HCT116 (cell line): Measurements from ENCODE around the gene GEMIN7.

Experiments used
- ELF1 ChIP-seq: IDR thresholded peaks from 2 replicates; pipeline ENCODE4 v1.6.1; 2012; ENCODE audit warnings: low read depth, borderline replicate concordance
- EZH2 ChIP-seq: fragments of 200-600 bp; sonication (generic); IDR thresholded peaks from 2 replicates; pipeline ENCODE4 v1.6.1; 2017; ENCODE audit warnings: antibody characterized with exemption, mixed run types
- EZH2phosphoT487 ChIP-seq: fragments of 200-600 bp; IDR thresholded peaks from 2 replicates; pipeline ENCODE4 v1.6.1; 2018; ENCODE audit warnings: antibody characterized with exemption, borderline replicate concordance
- JUND ChIP-seq: IDR thresholded peaks from 2 replicates; pipeline ENCODE4 v1.6.1; 2012
- POLR2A ChIP-seq: IDR thresholded peaks from 2 replicates; pipeline ENCODE4 v1.7.0; 2011; ENCODE audit warnings: borderline replicate concordance; ENCODE audit not compliant: insufficient read depth, insufficient read length; ENCODE audit errors: extremely low read depth
- POLR2AphosphoS5 ChIP-seq: IDR thresholded peaks from 2 replicates; pipeline ENCODE4 v1.6.1; 2011; ENCODE audit warnings: mild to moderate bottlenecking, low read depth, low read length, moderate library complexity
- SIN3A ChIP-seq: IDR thresholded peaks from 2 replicates; pipeline ENCODE4 v1.6.1; 2012; ENCODE audit warnings: low read depth
- YY1 ChIP-seq: IDR thresholded peaks from 2 replicates; pipeline ENCODE4 v1.6.1; 2011; ENCODE audit warnings: low read length, low read depth, moderate library complexity, mild to moderate bottlenecking; ENCODE audit not compliant: insufficient replicate concordance; ENCODE audit errors: extremely low read depth
- ZNF274 ChIP-seq: fragments of 200-500 bp; sonication (Bioruptor generic); IDR thresholded peaks from 2 replicates; pipeline ENCODE4 v1.6.1; 2014; ENCODE audit warnings: mild to moderate bottlenecking, low read depth, low read length, inconsistent platforms
- TF ChIP-seq, protein P1 (sequence below), 3 experiments: fragments of 200-600 bp in 1 of 3; sonication (generic) in 1 of 3; IDR thresholded peaks in 2 of 3; conservative IDR thresholded peaks in 1 of 3; 2 replicates each; pipeline ENCODE4 v1.5.1; 2012 to 2017; ENCODE audit warnings: low read depth in 2 of 3, low read length in 2 of 3, antibody characterized with exemption in 1 of 3, borderline replicate concordance in 1 of 3, control low read depth in 1 of 3, mild to moderate bottlenecking in 1 of 3, mixed read lengths in 1 of 3, mixed run types in 1 of 3, moderate library complexity in 1 of 3; ENCODE audit not compliant: insufficient read depth in 1 of 3
- TF ChIP-seq, protein P2 (sequence below): IDR thresholded peaks from 2 replicates; pipeline ENCODE4 v1.6.1; 2012; ENCODE audit warnings: low read depth
- TF ChIP-seq, protein P3 (sequence below): IDR thresholded peaks from 2 replicates; pipeline ENCODE4 v1.6.1; 2012
- TF ChIP-seq, protein P4 (sequence below): IDR thresholded peaks from 2 replicates; pipeline ENCODE4 v1.6.1; 2012
- TF ChIP-seq, protein P5 (sequence below): IDR thresholded peaks from 2 replicates; pipeline ENCODE4 v1.6.1; 2011; ENCODE audit warnings: mild to moderate bottlenecking, low read length, moderate library complexity; ENCODE audit not compliant: insufficient replicate concordance; ENCODE audit errors: extremely low read depth

DNA sequence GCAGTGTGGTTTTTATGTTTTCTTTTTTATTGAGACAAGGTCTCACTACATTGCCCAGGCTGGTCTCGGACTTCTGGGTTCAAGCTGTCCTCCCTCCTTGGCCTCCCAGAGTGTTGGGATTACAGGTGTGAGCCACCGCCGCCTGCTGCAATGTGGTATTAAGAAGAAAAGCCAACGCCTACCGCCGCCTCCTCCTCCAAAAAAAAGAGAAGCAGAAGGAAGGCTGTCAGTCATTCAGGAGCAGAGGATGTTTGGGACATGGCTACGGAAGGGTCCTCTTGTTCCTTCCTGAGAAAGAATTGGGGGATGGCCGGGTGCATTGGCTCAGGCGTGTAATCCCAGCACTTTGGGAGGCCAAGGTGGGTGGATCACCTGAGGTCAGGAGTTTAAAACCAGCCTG is 15.1 kb downstream of the GEMIN7 start:
- TF ChIP-seq POLR2AphosphoS5 (no peak), ZNF274 (no peak), EZH2 (no peak), EZH2phosphoT487 (no peak), YY1 (no peak), SIN3A (no peak), ELF1 (no peak), JUND (no peak), POLR2A (no peak)
- TF ChIP-seq, protein P1, sequence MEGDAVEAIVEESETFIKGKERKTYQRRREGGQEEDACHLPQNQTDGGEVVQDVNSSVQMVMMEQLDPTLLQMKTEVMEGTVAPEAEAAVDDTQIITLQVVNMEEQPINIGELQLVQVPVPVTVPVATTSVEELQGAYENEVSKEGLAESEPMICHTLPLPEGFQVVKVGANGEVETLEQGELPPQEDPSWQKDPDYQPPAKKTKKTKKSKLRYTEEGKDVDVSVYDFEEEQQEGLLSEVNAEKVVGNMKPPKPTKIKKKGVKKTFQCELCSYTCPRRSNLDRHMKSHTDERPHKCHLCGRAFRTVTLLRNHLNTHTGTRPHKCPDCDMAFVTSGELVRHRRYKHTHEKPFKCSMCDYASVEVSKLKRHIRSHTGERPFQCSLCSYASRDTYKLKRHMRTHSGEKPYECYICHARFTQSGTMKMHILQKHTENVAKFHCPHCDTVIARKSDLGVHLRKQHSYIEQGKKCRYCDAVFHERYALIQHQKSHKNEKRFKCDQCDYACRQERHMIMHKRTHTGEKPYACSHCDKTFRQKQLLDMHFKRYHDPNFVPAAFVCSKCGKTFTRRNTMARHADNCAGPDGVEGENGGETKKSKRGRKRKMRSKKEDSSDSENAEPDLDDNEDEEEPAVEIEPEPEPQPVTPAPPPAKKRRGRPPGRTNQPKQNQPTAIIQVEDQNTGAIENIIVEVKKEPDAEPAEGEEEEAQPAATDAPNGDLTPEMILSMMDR (IDR thresholded peaks at IDR 0.05 in 2 of 3, conservative IDR thresholded peaks at IDR 0.05 in 1 of 3; ENCODE audit: borderline replicate concordance in 1 of 3, insufficient read depth in 1 of 3, low read depth in 2 of 3, low read length in 2 of 3) = no peak
- TF ChIP-seq, protein P2, sequence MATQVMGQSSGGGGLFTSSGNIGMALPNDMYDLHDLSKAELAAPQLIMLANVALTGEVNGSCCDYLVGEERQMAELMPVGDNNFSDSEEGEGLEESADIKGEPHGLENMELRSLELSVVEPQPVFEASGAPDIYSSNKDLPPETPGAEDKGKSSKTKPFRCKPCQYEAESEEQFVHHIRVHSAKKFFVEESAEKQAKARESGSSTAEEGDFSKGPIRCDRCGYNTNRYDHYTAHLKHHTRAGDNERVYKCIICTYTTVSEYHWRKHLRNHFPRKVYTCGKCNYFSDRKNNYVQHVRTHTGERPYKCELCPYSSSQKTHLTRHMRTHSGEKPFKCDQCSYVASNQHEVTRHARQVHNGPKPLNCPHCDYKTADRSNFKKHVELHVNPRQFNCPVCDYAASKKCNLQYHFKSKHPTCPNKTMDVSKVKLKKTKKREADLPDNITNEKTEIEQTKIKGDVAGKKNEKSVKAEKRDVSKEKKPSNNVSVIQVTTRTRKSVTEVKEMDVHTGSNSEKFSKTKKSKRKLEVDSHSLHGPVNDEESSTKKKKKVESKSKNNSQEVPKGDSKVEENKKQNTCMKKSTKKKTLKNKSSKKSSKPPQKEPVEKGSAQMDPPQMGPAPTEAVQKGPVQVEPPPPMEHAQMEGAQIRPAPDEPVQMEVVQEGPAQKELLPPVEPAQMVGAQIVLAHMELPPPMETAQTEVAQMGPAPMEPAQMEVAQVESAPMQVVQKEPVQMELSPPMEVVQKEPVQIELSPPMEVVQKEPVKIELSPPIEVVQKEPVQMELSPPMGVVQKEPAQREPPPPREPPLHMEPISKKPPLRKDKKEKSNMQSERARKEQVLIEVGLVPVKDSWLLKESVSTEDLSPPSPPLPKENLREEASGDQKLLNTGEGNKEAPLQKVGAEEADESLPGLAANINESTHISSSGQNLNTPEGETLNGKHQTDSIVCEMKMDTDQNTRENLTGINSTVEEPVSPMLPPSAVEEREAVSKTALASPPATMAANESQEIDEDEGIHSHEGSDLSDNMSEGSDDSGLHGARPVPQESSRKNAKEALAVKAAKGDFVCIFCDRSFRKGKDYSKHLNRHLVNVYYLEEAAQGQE = no peak
- TF ChIP-seq, protein P3, sequence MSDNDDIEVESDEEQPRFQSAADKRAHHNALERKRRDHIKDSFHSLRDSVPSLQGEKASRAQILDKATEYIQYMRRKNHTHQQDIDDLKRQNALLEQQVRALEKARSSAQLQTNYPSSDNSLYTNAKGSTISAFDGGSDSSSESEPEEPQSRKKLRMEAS = no peak
- TF ChIP-seq, protein P4, sequence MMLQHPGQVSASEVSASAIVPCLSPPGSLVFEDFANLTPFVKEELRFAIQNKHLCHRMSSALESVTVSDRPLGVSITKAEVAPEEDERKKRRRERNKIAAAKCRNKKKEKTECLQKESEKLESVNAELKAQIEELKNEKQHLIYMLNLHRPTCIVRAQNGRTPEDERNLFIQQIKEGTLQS = no peak
- TF ChIP-seq, protein P5, sequence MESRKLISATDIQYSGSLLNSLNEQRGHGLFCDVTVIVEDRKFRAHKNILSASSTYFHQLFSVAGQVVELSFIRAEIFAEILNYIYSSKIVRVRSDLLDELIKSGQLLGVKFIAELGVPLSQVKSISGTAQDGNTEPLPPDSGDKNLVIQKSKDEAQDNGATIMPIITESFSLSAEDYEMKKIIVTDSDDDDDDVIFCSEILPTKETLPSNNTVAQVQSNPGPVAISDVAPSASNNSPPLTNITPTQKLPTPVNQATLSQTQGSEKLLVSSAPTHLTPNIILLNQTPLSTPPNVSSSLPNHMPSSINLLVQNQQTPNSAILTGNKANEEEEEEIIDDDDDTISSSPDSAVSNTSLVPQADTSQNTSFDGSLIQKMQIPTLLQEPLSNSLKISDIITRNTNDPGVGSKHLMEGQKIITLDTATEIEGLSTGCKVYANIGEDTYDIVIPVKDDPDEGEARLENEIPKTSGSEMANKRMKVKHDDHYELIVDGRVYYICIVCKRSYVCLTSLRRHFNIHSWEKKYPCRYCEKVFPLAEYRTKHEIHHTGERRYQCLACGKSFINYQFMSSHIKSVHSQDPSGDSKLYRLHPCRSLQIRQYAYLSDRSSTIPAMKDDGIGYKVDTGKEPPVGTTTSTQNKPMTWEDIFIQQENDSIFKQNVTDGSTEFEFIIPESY = no peak
